Brain pericyte (primary cell): ENCODE results near the gene CENPV.
"Not testable (repeated sequence)": the region's sequence is repeated elsewhere in the genome, so short reads cannot be mapped to it uniquely, and the experiment has no call there.

Source experiments
- DNase-seq: peaks from one replicate; pipeline ENCODE4 v3.0.0-alpha.2; 2012; ENCODE audit warnings: low read depth, low spot score

The CENPV gene

DNA sequence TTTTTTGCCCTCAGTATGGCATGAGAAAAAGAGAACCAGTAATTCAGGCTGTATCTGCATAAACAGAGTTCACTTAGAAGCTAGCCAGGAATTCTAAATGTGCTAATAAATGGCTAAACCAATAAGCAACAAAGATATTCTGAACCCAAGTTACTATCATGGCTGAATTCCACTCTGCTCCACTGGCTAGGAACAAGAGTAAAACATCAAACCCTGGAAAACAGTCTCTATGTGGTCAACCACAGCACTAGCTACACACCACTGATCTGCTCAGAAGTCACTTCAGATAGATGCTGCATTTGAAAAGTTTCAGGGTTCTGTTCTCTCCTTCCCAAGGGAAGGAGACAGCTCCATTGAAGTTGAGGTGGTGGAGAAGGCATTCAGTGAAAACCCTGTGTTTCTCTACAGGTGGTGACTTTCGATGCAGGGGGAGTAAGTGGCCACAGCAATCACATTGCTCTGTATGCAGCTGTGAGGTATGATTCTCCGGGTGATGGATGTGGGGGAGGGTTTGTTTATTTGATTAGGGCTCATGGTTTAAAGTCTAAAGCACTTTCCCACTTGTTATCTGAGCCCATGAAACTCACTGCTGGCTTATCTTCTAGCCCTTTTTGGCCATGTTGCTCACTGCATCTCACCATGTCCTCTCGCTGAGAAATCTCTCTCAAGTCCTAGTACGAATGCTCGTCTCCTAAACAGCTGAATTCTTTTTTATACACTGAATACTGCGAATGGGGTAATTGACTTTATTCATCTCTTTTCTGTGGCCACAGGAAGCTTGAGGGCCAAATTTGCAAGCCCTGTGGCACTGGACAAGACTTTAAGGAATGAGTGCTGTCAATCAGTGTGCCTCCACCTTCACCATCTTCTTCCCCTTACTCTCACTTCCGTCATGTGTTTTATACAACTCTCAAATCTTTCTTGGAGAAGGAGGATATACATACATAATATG is 39.9 kb downstream of the CENPV start:
- no peak for DNase-seq

DNA sequence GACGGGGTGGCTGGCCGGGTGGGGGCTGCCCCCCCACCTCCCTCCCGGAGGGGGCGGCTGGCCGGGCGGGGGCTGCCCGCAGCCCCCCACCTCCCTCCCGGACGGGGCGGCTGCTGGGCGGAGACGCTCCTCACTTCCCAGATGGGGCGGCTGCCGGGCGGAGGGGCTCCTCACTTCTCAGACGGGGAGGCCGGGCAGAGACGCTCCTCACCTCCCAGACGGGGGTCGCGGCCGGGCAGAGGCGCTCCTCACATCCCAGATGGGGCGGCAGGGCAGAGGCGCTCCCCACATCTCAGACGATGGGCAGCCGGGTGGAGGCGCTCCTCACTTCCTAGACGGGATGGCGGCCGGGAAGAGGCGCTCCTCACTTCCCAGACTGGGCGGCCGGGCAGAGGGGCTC is 41.2 kb downstream of the CENPV start:
- DNase-seq: not testable (repeated sequence)

DNA sequence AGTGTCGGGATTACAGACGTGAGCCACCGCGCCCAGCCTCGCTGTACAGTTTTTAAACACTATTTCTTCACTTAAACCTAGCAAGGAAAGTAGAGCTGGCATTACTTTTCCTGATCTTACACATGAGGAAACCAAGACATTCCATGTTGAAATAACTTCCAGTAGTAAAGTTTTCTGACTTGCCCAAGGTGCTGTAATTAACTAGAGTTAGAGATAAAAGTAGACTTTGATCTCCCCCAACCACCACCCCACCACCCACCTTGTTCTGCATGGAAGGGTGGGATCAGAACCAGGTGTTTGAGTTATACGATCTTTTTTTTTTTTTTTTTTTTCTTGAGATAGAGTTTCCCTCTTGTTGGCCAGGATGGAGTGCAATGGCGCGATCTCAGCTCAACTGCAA is 47.1 kb downstream of the CENPV start:
- no peak for DNase-seq

DNA sequence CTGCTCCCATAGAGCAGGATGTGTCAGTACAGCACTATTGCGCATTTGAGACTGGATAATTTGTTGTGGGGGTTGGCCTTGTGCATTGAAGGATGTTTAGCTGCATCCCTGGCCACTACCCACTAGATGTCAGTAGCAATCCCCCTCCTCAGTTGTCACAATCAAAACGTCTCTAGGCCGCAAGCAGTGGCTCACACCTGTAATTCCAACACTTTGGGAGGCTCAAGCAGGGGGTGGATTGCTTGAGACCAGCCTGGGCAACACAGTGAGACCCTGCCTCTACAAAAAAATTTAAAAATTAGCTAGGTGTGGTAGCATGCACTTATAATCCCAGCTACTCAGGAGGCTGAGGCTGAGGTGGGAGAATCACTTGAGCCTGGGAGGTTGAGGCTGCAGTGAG is 48.4 kb downstream of the CENPV start:
- no peak for DNase-seq

DNA sequence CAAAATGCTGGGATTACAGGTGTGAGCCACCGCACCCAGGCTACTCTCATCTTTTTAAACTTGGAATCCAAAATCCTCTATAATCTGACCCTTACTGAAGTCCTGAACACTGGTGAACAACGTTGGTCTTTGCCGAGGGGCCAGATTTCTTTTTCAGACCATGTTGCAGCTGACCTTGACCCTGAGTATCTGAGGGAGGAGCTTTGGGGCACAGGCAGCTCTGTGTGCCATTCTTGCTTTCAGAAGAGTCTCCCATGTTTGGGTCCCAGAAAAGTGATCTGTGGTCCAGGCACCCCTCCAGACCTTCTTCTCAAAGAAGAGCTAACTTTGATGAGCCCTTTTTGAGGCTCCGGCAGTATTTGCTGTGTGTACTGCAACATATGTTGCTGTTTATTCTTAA is 50.4 kb downstream of the CENPV start:
- DNase-seq: no peak

DNA sequence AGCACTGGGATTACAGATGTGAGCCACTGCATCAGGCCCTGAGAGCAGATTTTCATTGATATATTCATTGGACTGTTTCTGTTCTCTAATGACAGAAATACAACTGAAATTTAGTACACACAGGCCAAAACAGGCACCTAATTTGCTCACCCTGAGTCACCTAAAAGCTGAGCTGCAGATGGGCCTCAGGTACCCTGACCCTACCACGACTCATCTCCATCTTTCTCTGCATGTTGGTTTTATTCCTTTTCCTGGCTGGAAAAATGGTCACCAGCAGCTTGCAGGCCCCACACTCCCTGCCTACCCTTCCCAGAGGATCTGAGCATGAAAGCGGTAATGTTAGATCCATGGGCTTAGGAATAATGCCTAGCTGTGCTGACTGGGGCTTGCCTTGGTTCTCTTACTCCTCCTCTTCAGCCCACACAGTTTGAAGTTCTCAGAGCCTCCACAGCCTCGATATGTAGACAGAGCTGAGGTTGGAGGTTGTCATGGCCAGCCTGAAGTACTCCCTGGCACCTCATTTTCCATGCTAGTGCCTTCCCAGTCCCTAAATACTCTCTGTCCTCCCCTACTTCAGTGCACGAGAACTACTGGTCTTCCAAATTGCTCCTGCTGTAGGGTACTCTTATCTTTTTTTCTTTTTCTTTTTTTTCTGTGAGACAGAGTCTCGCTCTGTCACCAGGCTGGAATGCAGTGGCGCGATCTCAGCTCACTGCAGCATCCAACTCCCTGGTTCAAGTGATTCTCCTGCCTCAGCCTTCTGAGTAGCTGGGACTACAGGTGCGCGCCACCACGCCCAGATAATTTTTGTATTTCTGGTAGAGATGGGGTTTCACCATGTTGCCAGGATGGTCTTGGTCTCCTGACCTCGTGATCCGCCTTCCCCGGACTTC is 51.1 kb downstream of the CENPV start:
- DNase-seq: no peak

DNA sequence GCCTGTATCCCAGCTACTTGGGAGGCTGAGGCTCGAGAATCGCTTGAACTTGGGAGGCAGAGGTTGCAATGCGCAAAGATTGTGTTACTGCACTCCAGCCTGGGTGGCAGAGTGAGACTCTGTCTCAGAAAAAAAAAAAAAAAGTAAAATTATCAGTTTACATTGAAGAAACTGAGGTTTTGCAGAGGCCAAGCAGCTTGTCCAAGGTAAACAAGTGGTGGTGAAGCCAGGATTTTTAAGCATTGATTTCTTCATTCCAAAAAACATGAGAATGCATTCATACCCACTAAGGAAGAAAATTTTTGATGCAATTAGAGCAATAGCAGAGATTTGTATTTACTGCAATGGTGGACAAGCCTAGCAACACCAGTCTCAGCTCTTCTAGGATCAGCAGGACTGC is 52.7 kb downstream of the CENPV start:
- DNase-seq: no peak

DNA sequence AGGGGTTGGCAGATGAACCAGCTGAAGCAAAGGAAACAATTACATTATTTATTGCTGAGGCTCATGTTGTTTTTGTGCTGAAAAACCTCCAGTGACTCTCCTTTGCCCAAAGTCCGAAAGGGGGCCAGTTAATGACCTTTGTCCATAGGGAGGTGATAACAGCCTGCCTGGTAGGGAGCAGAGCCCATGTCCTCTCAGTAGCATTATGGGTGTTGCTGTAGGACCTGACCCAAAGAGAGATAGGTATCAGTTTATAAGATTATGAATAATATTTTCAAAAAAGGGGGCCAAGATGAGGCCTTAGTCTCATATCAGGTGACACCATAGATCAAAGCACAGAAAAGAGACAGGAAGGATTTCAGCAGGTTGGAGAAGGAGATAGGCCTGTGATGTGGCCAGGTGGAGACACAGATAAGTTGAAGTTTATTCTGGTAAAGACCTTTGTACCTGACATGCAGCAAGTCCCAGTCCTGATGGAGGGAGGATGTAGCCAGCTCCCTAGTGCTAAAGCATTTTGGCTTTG is 55.1 kb downstream of the CENPV start:
- DNase-seq: no peak

DNA sequence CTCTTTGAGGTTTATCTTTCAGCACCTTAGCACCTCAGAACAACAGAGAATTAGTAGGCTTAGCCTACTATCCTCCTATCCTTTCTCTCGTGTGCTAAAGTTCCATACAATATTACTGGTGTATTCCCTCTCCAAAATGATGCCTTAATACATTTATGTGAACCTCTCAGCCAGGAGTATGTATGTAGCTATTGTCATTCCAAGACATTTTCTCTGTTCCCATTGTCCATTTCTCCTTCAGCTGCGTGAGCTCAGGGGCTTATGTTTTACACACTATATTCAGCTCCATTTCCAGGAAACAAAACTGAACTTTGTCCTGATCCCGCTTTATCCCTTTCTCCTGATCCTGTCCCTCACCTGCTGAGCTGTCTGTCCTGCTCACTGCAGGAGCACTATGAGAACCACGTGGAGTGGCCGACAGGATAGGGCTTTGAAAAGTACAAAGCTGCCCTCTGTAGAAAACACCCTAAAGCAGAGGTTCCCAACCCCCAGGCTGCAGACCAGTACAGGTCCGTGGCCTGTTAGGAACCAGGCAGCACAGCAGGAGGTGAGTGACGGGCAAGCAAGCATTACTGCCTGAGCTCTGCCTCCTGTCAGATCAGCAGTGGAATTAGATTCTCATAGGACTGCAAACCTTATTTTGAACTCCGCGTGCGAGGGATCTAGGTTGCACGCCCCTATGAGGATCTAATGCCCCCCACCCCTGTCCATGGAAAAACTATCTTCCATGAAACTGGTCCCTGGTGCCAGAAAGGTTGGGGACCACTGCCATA is 55.7 kb downstream of the CENPV start:
- DNase-seq: no peak

DNA sequence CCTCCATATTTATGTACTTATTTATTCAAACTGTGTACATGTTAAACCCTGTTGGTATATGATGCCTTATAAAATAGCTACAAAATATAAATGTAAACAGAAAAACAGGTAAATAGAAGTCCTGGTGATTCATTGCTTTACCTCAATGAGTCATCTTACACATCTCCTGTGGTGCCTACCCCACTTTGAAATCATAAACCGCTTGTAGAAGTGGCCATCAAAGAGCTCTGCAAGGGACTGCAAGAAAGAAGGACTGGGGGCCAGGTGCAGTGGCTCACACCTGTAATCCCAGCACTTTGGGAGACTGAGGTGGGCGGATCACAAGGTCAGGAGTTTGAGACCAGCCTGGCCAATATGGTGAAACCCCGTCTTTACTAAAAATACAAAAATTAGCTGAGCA is 57.2 kb downstream of the CENPV start:
- not testable (repeated sequence) for DNase-seq

DNA sequence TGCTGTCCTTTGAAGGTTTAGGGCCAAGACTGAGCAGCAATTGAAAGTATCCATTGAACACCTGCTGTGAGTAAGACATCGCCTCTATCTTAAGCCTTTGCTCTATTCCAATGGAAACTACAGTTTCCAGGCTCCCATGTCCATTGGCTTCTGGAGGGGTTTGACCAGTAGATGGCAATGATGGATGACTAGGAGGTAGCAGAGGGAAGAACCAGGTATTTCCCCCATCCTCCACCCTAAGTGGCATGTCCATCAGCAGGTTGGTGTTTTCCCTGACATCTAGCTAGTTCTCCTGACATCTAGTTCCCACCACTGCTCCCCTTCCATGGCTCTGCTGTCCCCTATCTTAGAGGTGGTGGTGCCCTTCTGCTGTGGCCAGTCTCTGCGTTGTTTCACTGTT is 58.7 kb downstream of the CENPV start:
- DNase-seq: no peak

DNA sequence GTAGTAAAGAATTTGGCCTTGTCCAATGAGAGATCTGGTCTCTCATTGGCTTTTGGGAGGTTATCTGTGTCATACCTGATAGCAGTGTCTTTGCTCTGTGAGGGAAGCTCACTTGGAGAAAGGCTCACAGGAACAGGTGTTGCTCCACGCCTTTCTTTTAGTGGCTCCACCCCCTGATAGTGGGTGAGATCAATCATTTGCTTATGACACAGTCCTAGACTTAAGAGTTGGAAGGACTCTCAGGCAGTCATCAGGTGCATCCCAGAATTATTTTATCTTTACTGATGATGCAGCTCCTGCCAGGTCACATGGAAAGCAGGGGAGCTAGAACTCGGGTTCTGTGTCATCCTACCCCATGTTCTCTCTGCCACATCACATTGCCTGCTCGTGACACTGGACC is 59.3 kb downstream of the CENPV start:
- DNase-seq: no peak
